K562 (cell line): ENCODE measurements around the gene DUSP5.

Experiments used
- CEBPB ChIP-seq: fragments of 450-650 bp; IDR thresholded peaks from 2 replicates; pipeline ENCODE4 v1.6.1; 2016; ENCODE audit warnings: missing genetic modification characterization, missing compliant biosample characterization
- CHD7 ChIP-seq: fragments of 200-600 bp; sonication (generic); IDR thresholded peaks from one replicate; pipeline ENCODE4 v1.6.1; 2012; ENCODE audit warnings: mild to moderate bottlenecking, low read depth, low read length, inconsistent platforms
- CTCF ChIP-seq, 3 experiments: IDR thresholded peaks in 2 of 3; conservative IDR thresholded peaks in 1 of 3; 2 replicates each; pipeline ENCODE4 v1.5.1; 2011 to 2012; ENCODE audit warnings: low read length in 3 of 3, mild to moderate bottlenecking in 3 of 3, control low read depth in 2 of 3, improper control_type of control experiment in 1 of 3, inconsistent platforms in 1 of 3, low read depth in 1 of 3, mixed read lengths in 1 of 3, moderate library complexity in 1 of 3; ENCODE audit not compliant: insufficient read depth in 2 of 3
- PHF20 ChIP-seq: fragments of 450-650 bp; IDR thresholded peaks from 2 replicates; pipeline ENCODE4 v1.6.1; 2018; ENCODE audit not compliant: partially characterized antibody
- POLR2AphosphoS5 ChIP-seq: IDR thresholded peaks from 2 replicates; pipeline ENCODE4 v1.6.1; 2011; ENCODE audit warnings: mild to moderate bottlenecking, low read depth, low read length, moderate library complexity; ENCODE audit not compliant: control insufficient read depth, insufficient read depth
- SP2 ChIP-seq: IDR thresholded peaks from 2 replicates; pipeline ENCODE4 v1.6.1; 2011; ENCODE audit warnings: mild to moderate bottlenecking, low read depth, low read length, moderate library complexity; ENCODE audit not compliant: poor library complexity, severe bottlenecking; ENCODE audit errors: extremely low read depth

DNA sequence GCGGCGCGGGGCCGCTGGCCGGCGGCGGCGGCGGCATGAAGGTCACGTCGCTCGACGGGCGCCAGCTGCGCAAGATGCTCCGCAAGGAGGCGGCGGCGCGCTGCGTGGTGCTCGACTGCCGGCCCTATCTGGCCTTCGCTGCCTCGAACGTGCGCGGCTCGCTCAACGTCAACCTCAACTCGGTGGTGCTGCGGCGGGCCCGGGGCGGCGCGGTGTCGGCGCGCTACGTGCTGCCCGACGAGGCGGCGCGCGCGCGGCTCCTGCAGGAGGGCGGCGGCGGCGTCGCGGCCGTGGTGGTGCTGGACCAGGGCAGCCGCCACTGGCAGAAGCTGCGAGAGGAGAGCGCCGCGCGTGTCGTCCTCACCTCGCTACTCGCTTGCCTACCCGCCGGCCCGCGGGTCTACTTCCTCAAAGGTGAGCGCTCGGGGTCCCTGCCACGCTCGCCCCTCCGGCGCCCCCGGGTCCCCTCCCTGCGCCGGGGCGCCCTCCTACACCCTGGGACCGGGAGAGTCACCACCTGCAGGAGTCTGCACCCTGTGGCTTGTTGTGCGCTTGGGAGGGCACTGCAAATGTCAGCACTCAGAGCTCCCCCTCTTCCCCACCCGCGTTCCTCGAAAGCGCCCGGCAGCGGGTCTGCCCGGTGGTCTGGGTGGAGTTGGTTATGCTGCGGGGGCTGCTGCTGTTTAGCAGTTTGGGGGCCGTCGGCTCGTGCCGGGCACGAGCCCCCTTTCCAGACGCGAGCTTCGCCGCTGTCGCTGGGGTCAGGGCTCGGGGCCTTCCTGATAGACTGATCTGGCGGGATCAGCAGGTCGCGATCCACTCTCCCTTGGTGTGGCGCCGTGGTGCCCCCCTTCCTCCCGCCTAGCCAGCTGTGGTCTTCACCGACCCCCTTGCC is 627 bp downstream of the DUSP5 start:
- TF ChIP-seq CTCF (IDR thresholded peaks at IDR 0.05 in 2 of 3, conservative IDR thresholded peaks at IDR 0.05 in 1 of 3; ENCODE audit: insufficient read depth in 2 of 3, low read depth in 1 of 3, low read length in 3 of 3) (no peak), CEBPB (tag) (no peak), POLR2AphosphoS5 (no peak), SP2 (no peak), PHF20 (no peak), CHD7 (no peak)
